OCI-LY7 (cell line): Measurements from ENCODE around the gene BHMT2. TPM values are rescaled to one million over a fixed set of nuclear protein-coding genes. Genes with fewer than 3 reads are reported as not detected.
A peak's percentile ranks its signal among the peaks of the same experiment; 100 is the strongest.

Source experiments
- BruUV-seq: library from RNA; stranded (reverse); fragments of 400-500 nt; replicated peaks from 2 replicates; lab custom pipeline; 2021; lab: Mats Ljungman, UMichigan
- CTCF ChIA-PET: fragments of 300-600 bp; sonication (Branson Sonifier 250); formaldehyde crosslinking; loops from one replicate; lab custom pipeline; 2022; ENCODE audit warnings: antibody characterized with exemption; ENCODE audit not compliant: unreplicated experiment; lab: Charles Lee
- POLR2A ChIA-PET: fragments of 300-600 bp; sonication (Branson Sonifier 250); formaldehyde crosslinking; loops from one replicate; lab custom pipeline; 2022; ENCODE audit warnings: antibody characterized with exemption; lab: Charles Lee
- DNase-seq: peaks from one replicate; pipeline ENCODE4 v3.0.0-alpha.2; 2015; ENCODE audit warnings: low spot score
- H2AFZ ChIP-seq: fragments of 200-600 bp; sonication (generic), shearing (Covaris generic); 2 replicates; pipeline ENCODE4 v1.6.1; 2014; ENCODE audit warnings: mild to moderate bottlenecking, antibody characterized with exemption, low read length, moderate library complexity
- H3K27ac ChIP-seq: fragments of 200-600 bp; sonication (generic); 2 replicates; pipeline ENCODE4 v1.5.1; 2014; ENCODE audit warnings: mixed run types, low read depth, mild to moderate bottlenecking, moderate library complexity, low read length, inconsistent platforms; ENCODE audit not compliant: poor library complexity, severe bottlenecking
- H3K36me3 ChIP-seq: fragments of 200-600 bp; sonication (generic); 2 replicates; pipeline ENCODE4 v1.6.1; 2014; ENCODE audit warnings: mild to moderate bottlenecking, antibody characterized with exemption, low read length, moderate library complexity, mixed read lengths; ENCODE audit not compliant: insufficient read depth
- H3K4me1 ChIP-seq: fragments of 200-600 bp; sonication (generic); 2 replicates; pipeline ENCODE4 v1.5.1; 2014; ENCODE audit warnings: mild to moderate bottlenecking, low read length; ENCODE audit not compliant: insufficient read depth, poor library complexity, severe bottlenecking
- H3K4me2 ChIP-seq: fragments of 200-600 bp; sonication (generic); 2 replicates; pipeline ENCODE4 v1.6.1; 2014; ENCODE audit warnings: mild to moderate bottlenecking, low read length
- H3K4me3 ChIP-seq: fragments of 200-600 bp; sonication (generic); 2 replicates; pipeline ENCODE4 v1.5.1; 2014; ENCODE audit warnings: mild to moderate bottlenecking, low read depth, low read length; ENCODE audit not compliant: poor library complexity, severe bottlenecking
- H3K79me2 ChIP-seq: fragments of 200-600 bp; sonication (generic); 2 replicates; pipeline ENCODE4 v1.6.1; 2016; ENCODE audit warnings: low read depth, mild to moderate bottlenecking, low read length, moderate library complexity, mixed read lengths; ENCODE audit not compliant: insufficient read depth
- H3K9me2 ChIP-seq: fragments of 200-600 bp; sonication (generic); 2 replicates; pipeline ENCODE4 v1.6.1; 2016; ENCODE audit warnings: mild to moderate bottlenecking, low read length, mixed read lengths; ENCODE audit not compliant: insufficient read depth
- H3K9me3 ChIP-seq: fragments of 200-600 bp; sonication (generic); 2 replicates; pipeline ENCODE4 v1.6.1; 2014; ENCODE audit warnings: mild to moderate bottlenecking, mixed run types, low read length, mixed read lengths
- H4K20me1 ChIP-seq: fragments of 200-600 bp; sonication (generic); 2 replicates; pipeline ENCODE4 v1.6.1; 2014; ENCODE audit warnings: mild to moderate bottlenecking, antibody characterized with exemption, low read length, moderate library complexity, mixed read lengths; ENCODE audit not compliant: insufficient read depth
- EZH2phosphoT487 ChIP-seq: fragments of 200-600 bp; sonication (generic); IDR thresholded peaks from 2 replicates; pipeline ENCODE4 v1.6.1; 2018; ENCODE audit warnings: low read depth, borderline replicate concordance, mild to moderate bottlenecking, mixed run types, antibody characterized with exemption, low read length, moderate library complexity, mixed read lengths
- intact Hi-C: fragments of 100-400 bp; cut with micrococcal nuclease; formaldehyde crosslinking; loops from one replicate; pipeline ENCODE4 v1.10.0; 2022; ENCODE audit not compliant: unreplicated experiment
- total RNA-seq, 2 experiments: library from RNA; depleted of rRNA in 1 of 2; stranded (reverse); fragments of >200 nt in 1 of 2; shearing (Covaris generic) in 1 of 2; gene quantifications; 2 replicates each; pipeline ENCODE4 v1.2.3, GENCODE V29; 2014 to 2022
- TF ChIP-seq, protein P1 (sequence below): fragments of 200-600 bp; sonication (generic); conservative IDR thresholded peaks from 2 replicates; pipeline ENCODE4 v1.5.1; 2014; ENCODE audit warnings: mild to moderate bottlenecking, antibody characterized with exemption, low read length, moderate library complexity, mixed read lengths

BHMT2 gene
- total RNA-seq, 2 experiments from 2014 or later: not detected

- no peak for DNase-seq
- H3K9me2 ChIP-seq: no peaks in the 10 kb centered on the region
- ChIA-PET POLR2A (interaction anchor here (0.7 to 2.2 kb wide), 4 partner anchors 8 to 141 kb away, joined by 3 to 10 read pairs (median 3); no protein-coding TSS in a partner anchor), CTCF (no interaction called here)
- no peak for TF ChIP-seq EZH2phosphoT487
- TF ChIP-seq, protein P1, sequence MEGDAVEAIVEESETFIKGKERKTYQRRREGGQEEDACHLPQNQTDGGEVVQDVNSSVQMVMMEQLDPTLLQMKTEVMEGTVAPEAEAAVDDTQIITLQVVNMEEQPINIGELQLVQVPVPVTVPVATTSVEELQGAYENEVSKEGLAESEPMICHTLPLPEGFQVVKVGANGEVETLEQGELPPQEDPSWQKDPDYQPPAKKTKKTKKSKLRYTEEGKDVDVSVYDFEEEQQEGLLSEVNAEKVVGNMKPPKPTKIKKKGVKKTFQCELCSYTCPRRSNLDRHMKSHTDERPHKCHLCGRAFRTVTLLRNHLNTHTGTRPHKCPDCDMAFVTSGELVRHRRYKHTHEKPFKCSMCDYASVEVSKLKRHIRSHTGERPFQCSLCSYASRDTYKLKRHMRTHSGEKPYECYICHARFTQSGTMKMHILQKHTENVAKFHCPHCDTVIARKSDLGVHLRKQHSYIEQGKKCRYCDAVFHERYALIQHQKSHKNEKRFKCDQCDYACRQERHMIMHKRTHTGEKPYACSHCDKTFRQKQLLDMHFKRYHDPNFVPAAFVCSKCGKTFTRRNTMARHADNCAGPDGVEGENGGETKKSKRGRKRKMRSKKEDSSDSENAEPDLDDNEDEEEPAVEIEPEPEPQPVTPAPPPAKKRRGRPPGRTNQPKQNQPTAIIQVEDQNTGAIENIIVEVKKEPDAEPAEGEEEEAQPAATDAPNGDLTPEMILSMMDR: no peak
- H3K4me1 ChIP-seq: no peaks in the 10 kb centered on the region
- no TSS peak for BruUV-seq
- no peak overlapping the region for H3K4me3 ChIP-seq
- intact Hi-C loops: no loop called here
- no peaks in the 10 kb centered on the region for H3K9me3 ChIP-seq
- H4K20me1 ChIP-seq: no peaks in the 10 kb centered on the region
- no peak overlapping the region for H2AFZ ChIP-seq
- H3K79me2 ChIP-seq: no peaks in the 10 kb centered on the region
- no peak overlapping the region for H3K4me2 ChIP-seq
- H3K36me3 ChIP-seq: no peaks in the 10 kb centered on the region
- H3K27ac ChIP-seq: no peak overlapping the region
These were observed 5.1 kb downstream of the BHMT2 start for GRCh38 chr5:79074641-79075040.

GRCh38 chr5:79075646-79076426, 6.3 kb downstream of the BHMT2 start:
- no peaks in the 10 kb centered on the region for H3K36me3 ChIP-seq
- BruUV-seq: no TSS peak
- no peaks in the 10 kb centered on the region for H3K9me2 ChIP-seq
- DNase-seq: no peak
- H2AFZ ChIP-seq: no peak overlapping the region
- H3K27ac ChIP-seq: no peak overlapping the region
- POLR2A ChIA-PET: interaction anchor here (0.9 kb wide), 1 partner anchor 92 kb away, joined by 3 read pairs; no protein-coding TSS in a partner anchor
- intact Hi-C loops: no loop called here
- no peaks in the 10 kb centered on the region for H4K20me1 ChIP-seq
- H3K79me2 ChIP-seq: no peaks in the 10 kb centered on the region
- H3K4me3 ChIP-seq: no peak overlapping the region
- CTCF ChIA-PET: no interaction called here
- TF ChIP-seq EZH2phosphoT487: no peak
- TF ChIP-seq, protein P1: 0 out of 2 replicates have a peak, but pooled peaks have one; percentile 10
- no peaks in the 10 kb centered on the region for H3K9me3 ChIP-seq
- no peak overlapping the region for H3K4me2 ChIP-seq
- no peaks in the 10 kb centered on the region for H3K4me1 ChIP-seq

DNA sequence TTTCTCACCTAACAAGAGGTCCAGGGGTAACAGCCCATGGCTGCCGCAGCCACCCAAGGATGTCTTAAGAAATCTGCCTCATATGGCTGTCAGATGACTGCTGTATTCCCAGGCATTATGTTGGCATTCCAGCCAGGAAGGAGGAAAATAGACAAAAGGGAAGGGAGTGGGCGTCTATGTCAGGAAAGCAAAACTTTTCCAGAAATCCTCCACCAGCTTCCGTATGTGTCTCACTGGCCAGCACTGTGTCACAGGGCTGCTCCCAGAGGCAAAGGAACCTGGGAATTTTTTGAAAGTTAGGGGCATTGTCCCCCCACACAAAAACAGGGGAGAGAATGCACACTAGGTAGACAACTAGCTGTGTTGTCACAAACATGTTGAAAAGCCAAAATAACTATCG, 7.3 kb downstream of the BHMT2 start:
- CTCF ChIA-PET: no interaction called here

More for the DNA sequence above, 7.3 kb downstream of the BHMT2 start:
- Histone ChIP-seq H3K9me2 (no peaks in the 10 kb centered on the region), H3K36me3 (no peaks in the 10 kb centered on the region), H3K4me3 (no peak overlapping the region), H3K4me1 (no peaks in the 10 kb centered on the region), H4K20me1 (no peaks in the 10 kb centered on the region), H3K79me2 (no peaks in the 10 kb centered on the region), H3K27ac (no peak overlapping the region), H2AFZ (no peak overlapping the region), H3K4me2 (no peak overlapping the region), H3K9me3 (no peaks in the 10 kb centered on the region)
- no peak for DNase-seq
- intact Hi-C loops: no loop called here
- no peak for TF ChIP-seq EZH2phosphoT487
- TF ChIP-seq, protein P1: no peak
- BruUV-seq: no TSS peak
- POLR2A ChIA-PET: interaction anchor here (0.6 to 1.3 kb wide), 4 partner anchors 10 to 1206 kb away, joined by 3 to 8 read pairs (median 3); no protein-coding TSS in a partner anchor
